Endometrial microvascular endothelial cells (primary cell): ENCODE results near the gene CSHL1. TPM values are rescaled to one million over a fixed set of nuclear protein-coding genes. Genes with fewer than 3 reads are reported as not detected.
"Not testable (repeated sequence)": the region's sequence is repeated elsewhere in the genome, so short reads cannot be mapped to it uniquely, and the experiment has no call there.

Experiments
- in situ Hi-C: cut with HindIII; loops from 2 replicates; pipeline ENCODE4 v1.10.0; 2017; ENCODE audit warnings: low sequenced_read_pairs, low pct_unique_long_range_greater_than_20kb; ENCODE audit errors: inconsistent ontology term
- total RNA-seq: library from RNA; depleted of rRNA; stranded (reverse); fragments of >200 nt; gene quantifications from one replicate; pipeline ENCODE4 v1.2.3, GENCODE V29; 2015; ENCODE audit errors: inconsistent ontology term

CSHL1 gene
- total RNA-seq, 1 donor from 2014 or later: not detected

- in situ Hi-C loops: not testable (repeated sequence)
Observed at GRCh38 chr17:63922402-63922801, 11.3 kb upstream of the CSHL1 start.

GRCh38 chr17:63920779-63921178 lies 9.7 kb upstream of the CSHL1 start:
- in situ Hi-C loops: not testable (repeated sequence)

GRCh38 chr17:63920050-63920449 lies 9.0 kb upstream of the CSHL1 start:
- in situ Hi-C loops: not testable (repeated sequence)

- in situ Hi-C loops: no loop called here
Observed at GRCh38 chr17:63919311-63919723, 8.3 kb upstream of the CSHL1 start.

- in situ Hi-C loops: not testable (repeated sequence)
Observed at GRCh38 chr17:63918789-63919305, 7.8 kb upstream of the CSHL1 start, which contains the start of gene GH1. GH1 (minus strand) TSS chr17:63918839; CDS start chr17:63918776, 63 bp downstream.

GRCh38 chr17:63918305-63918704 lies 7.2 kb upstream of the CSHL1 start:
- in situ Hi-C loops: no loop called here

- in situ Hi-C loops: no loop called here
Observed at GRCh38 chr17:63917646-63918045, 6.6 kb upstream of the CSHL1 start.

GRCh38 chr17:63917206-63917605 lies 6.1 kb upstream of the CSHL1 start:
- in situ Hi-C loops: not testable (repeated sequence)

GRCh38 chr17:63916566-63917185 lies 5.6 kb upstream of the CSHL1 start:
- in situ Hi-C loops: no loop called here

- in situ Hi-C loops: not testable (repeated sequence)
Observed at GRCh38 chr17:63915753-63916152, 4.7 kb upstream of the CSHL1 start.

- in situ Hi-C loops: no loop called here
Observed at GRCh38 chr17:63914471-63914870, 3.4 kb upstream of the CSHL1 start.

- in situ Hi-C loops: no loop called here
Observed at GRCh38 chr17:63911657-63912100, 621 bp upstream of the CSHL1 start.

GRCh38 chr17:63910096-63910495 lies 962 bp downstream of the CSHL1 start:
- in situ Hi-C loops: no loop called here

- in situ Hi-C loops: not testable (repeated sequence)
Observed at GRCh38 chr17:63909586-63909985, 1.5 kb downstream of the CSHL1 start.

- in situ Hi-C loops: not testable (repeated sequence)
Observed at GRCh38 chr17:63907161-63907778, 3.8 kb downstream of the CSHL1 start.

GRCh38 chr17:63904796-63905195 lies 6.3 kb downstream of the CSHL1 start:
- in situ Hi-C loops: not testable (repeated sequence)

- in situ Hi-C loops: not testable (repeated sequence)
Observed at GRCh38 chr17:63903787-63904201, 7.3 kb downstream of the CSHL1 start.

GRCh38 chr17:63901971-63902370 lies 9.1 kb downstream of the CSHL1 start:
- in situ Hi-C loops: not testable (repeated sequence)

- in situ Hi-C loops: not testable (repeated sequence)
Observed at GRCh38 chr17:63898899-63899798, 11.9 kb downstream of the CSHL1 start.
